Fibroblast of lung (primary cell): Measurements from ENCODE around the gene CNIH4. TPM values are rescaled to one million over a fixed set of nuclear protein-coding genes. Genes with fewer than 3 reads are reported as not detected.
A peak's percentile ranks its signal among the peaks of the same experiment; 100 is the strongest.
"Not testable (repeated sequence)": the region's sequence is repeated elsewhere in the genome, so short reads cannot be mapped to it uniquely, and the experiment has no call there.

Source experiments
- DNase-seq, 2 donors: peaks; one replicate each; pipeline versions ENCODE4 v3.0.0 to v3.0.0-alpha.2; 2010; ENCODE audit warnings: low read depth in 2 of 2
- H2AFZ ChIP-seq: 2 replicates; pipeline ENCODE4 v1.5.1; 2012; ENCODE audit warnings: low read length, control low read depth, inconsistent platforms
- H3K27ac ChIP-seq: 2 replicates; pipeline ENCODE4 v1.5.1; 2011; ENCODE audit warnings: low read length, control low read depth; ENCODE audit not compliant: insufficient read depth
- H3K27me3 ChIP-seq: 2 replicates; pipeline ENCODE4 v1.5.1; 2011; ENCODE audit warnings: mild to moderate bottlenecking, low read length; ENCODE audit not compliant: control insufficient read depth, insufficient read depth
- H3K36me3 ChIP-seq: 2 replicates; pipeline ENCODE4 v1.5.1; 2011; ENCODE audit warnings: low read length; ENCODE audit not compliant: control insufficient read depth, insufficient read depth
- H3K4me1 ChIP-seq: 2 replicates; pipeline ENCODE4 v1.5.1; 2011; ENCODE audit warnings: low read length; ENCODE audit not compliant: control insufficient read depth, insufficient read depth; ENCODE audit errors: extremely low read depth
- H3K4me2 ChIP-seq: 2 replicates; pipeline ENCODE4 v1.5.1; 2011; ENCODE audit warnings: low read length, control low read depth; ENCODE audit not compliant: insufficient read depth; ENCODE audit errors: extremely low read depth
- H3K4me3 ChIP-seq, 4 experiments: fragments of 200-600 bp in 1 of 4; sonication (generic) in 1 of 4; replicated peaks in 1 of 4; 2 replicates each; pipeline ENCODE4 v1.5.1; 2011 to 2016; ENCODE audit warnings: low read length in 4 of 4, low read depth in 3 of 4, mild to moderate bottlenecking in 3 of 4, control low read depth in 2 of 4, inconsistent platforms in 1 of 4, mixed read lengths in 1 of 4; ENCODE audit not compliant: insufficient read depth in 1 of 4; ENCODE audit errors: control extremely low read depth in 1 of 4
- H3K79me2 ChIP-seq: 2 replicates; pipeline ENCODE4 v1.5.1; 2012; ENCODE audit warnings: mild to moderate bottlenecking, low read length, inconsistent platforms; ENCODE audit not compliant: control insufficient read depth, insufficient read depth
- H3K9ac ChIP-seq: 2 replicates; pipeline ENCODE4 v1.5.1; 2011; ENCODE audit warnings: mild to moderate bottlenecking, low read length, control low read depth; ENCODE audit not compliant: insufficient read depth
- H3K9me3 ChIP-seq: 2 replicates; pipeline ENCODE4 v1.5.1; 2012; ENCODE audit warnings: low read depth, low read length; ENCODE audit not compliant: control insufficient read depth, insufficient read depth
- H4K20me1 ChIP-seq: 2 replicates; pipeline ENCODE4 v1.5.1; 2011; ENCODE audit warnings: low read length; ENCODE audit not compliant: control insufficient read depth, insufficient read depth; ENCODE audit errors: extremely low read depth
- CTCF ChIP-seq, 2 donors: IDR thresholded peaks in 1 of 2; conservative IDR thresholded peaks in 1 of 2; 1 replicate in 1 of 2; 2 replicates in 1 of 2; pipeline ENCODE4 v1.5.1; 2011 to 2012; ENCODE audit warnings: low read length in 2 of 2, control low read depth in 1 of 2, inconsistent platforms in 1 of 2, low read depth in 1 of 2, mild to moderate bottlenecking in 1 of 2
- EZH2 ChIP-seq: IDR thresholded peaks from 2 replicates; pipeline ENCODE4 v1.5.1; 2012; ENCODE audit warnings: low read length, control low read depth, mild to moderate bottlenecking; ENCODE audit errors: missing control alignments
- polyA minus RNA-seq: library from RNA; depleted of rRNA, polyadenylated mRNA; stranded (reverse); fragments of >200 nt; gene quantifications from 2 replicates; pipeline ENCODE4 v1.2.3, GENCODE V29; 2011; ENCODE audit warnings: low replicate concordance
- polyA plus RNA-seq, 2 donors: library from polyadenylated mRNA; depleted of rRNA in 1 of 2; stranded (reverse) in 1 of 2; unstranded in 1 of 2; fragments of >200 nt; gene quantifications; 2 replicates each; pipeline ENCODE4 v1.2.1, GENCODE V29; 2011 to 2012; ENCODE audit warnings: missing spikeins in 1 of 2
- total RNA-seq: library from RNA; depleted of rRNA; stranded (reverse); fragments of >200 nt; gene quantifications from 2 replicates; pipeline ENCODE4 v1.2.1, GENCODE V29; 2014

Gene CNIH4
- total RNA-seq, result 95.5 and 109 TPM in 2 replicates
- polyA plus RNA-seq, result 67.5 and 76.0 TPM in 2 replicates
- 72.2 and 74.8 TPM in 2 replicates for polyA plus RNA-seq (2012)
- polyA minus RNA-seq, result 10.2 and 15.6 TPM in 2 replicates

- no peak for TF ChIP-seq EZH2
- no peak for TF ChIP-seq CTCF (conservative IDR thresholded peaks at IDR 0.05 in 1 of 2, IDR thresholded peaks at IDR 0.05 in 1 of 2; ENCODE audit: low read depth in 1 of 2, low read length in 2 of 2)
- peak within 1 kb of the TSS; percentile 61 to 85 (median 64) for H3K4me3 ChIP-seq
- peak within 1 kb of the TSS; percentile 70 for H3K27ac ChIP-seq
- no peaks in the 10 kb centered on the region for H3K27me3 ChIP-seq
- H3K36me3 ChIP-seq, result no peaks in the 10 kb centered on the region
- no peaks in the 10 kb centered on the region for H4K20me1 ChIP-seq
- peak within 1 kb of the TSS; percentile 80 for H3K9ac ChIP-seq
- H2AFZ ChIP-seq, result peak within 1 kb of the TSS; percentile 97
- peak within 1 kb of the TSS; percentile 83 for H3K4me2 ChIP-seq
- H3K79me2 ChIP-seq, result peaks cover 36% of the 10 kb centered on the region
- peaks cover 3% of the 10 kb centered on the region for H3K4me1 ChIP-seq
- no peaks in the 10 kb centered on the region for H3K9me3 ChIP-seq
- DNase-seq, result peak; percentile 96 to 97
Measured at GRCh38 chr1:224356685-224357625, at the start of gene CNIH4. TSS of gene CNIH4 (plus strand) at chr1:224356879. CDS start at chr1:224356925, 46 bp downstream.

GRCh38 chr1:224308064-224308463 is 48.6 kb upstream of the CNIH4 start:
- Histone ChIP-seq H3K4me3 (no peak overlapping the region), H3K4me2 (no peak overlapping the region), H3K27ac (no peak overlapping the region), H3K36me3 (peaks cover 2% of the 10 kb centered on the region), H2AFZ (no peak overlapping the region), H3K4me1 (no peaks in the 10 kb centered on the region), H3K27me3 (no peaks in the 10 kb centered on the region), H3K9ac (no peak overlapping the region), H3K79me2 (no peaks in the 10 kb centered on the region), H3K9me3 (no peaks in the 10 kb centered on the region), H4K20me1 (no peaks in the 10 kb centered on the region)
- no peak for TF ChIP-seq EZH2
- no peak for TF ChIP-seq CTCF (conservative IDR thresholded peaks at IDR 0.05 in 1 of 2, IDR thresholded peaks at IDR 0.05 in 1 of 2; ENCODE audit: low read depth in 1 of 2, low read length in 2 of 2)
- DNase-seq, result no peak

- H4K20me1 ChIP-seq, H3K36me3 ChIP-seq, H3K79me2 ChIP-seq, H3K4me2 ChIP-seq, H3K4me3 ChIP-seq, H3K9ac ChIP-seq, H2AFZ ChIP-seq, H3K4me1 ChIP-seq, H3K9me3 ChIP-seq, H3K27me3 ChIP-seq, H3K27ac ChIP-seq: not testable (repeated sequence)
- peak in 1 of 2 donors; percentile 32 for DNase-seq
Measured at GRCh38 chr1:224311503-224311902, 45.2 kb upstream of the CNIH4 start.
